Panc1 (cell line): ENCODE results near the gene QSER1.

Experiments
- CTCF ChIP-seq: fragments of 450-650 bp; IDR thresholded peaks from 2 replicates; pipeline ENCODE4 v1.5.1; 2017; ENCODE audit warnings: mild to moderate bottlenecking
- REST ChIP-seq, 2 experiments: IDR thresholded peaks; 2 replicates each; pipeline ENCODE4 v1.6.1; 2011 to 2012; ENCODE audit warnings: low read depth in 2 of 2, control low read depth in 1 of 2, low read length in 1 of 2, mild to moderate bottlenecking in 1 of 2, moderate library complexity in 1 of 2; ENCODE audit not compliant: insufficient read depth in 1 of 2
- TCF7L2 ChIP-seq: IDR thresholded peaks from 2 replicates; pipeline ENCODE4 v1.6.1; 2011; ENCODE audit warnings: mild to moderate bottlenecking, low read depth, low read length, inconsistent platforms

- no peak for TF ChIP-seq CTCF
- no peak for TF ChIP-seq TCF7L2
- TF ChIP-seq REST (IDR thresholded peaks at IDR 0.05; ENCODE audit: insufficient read depth in 1 of 2, low read depth in 2 of 2, low read length in 1 of 2): no peak
Observed at GRCh38 chr11:32987851-32988250, 95.2 kb downstream of the QSER1 start.
